HG03025 (cell line): Measurements from ENCODE around the gene BAZ2B.
"Not testable (repeated sequence)": the region's sequence is repeated elsewhere in the genome, so short reads cannot be mapped to it uniquely, and the experiment has no call there.

Experiments
- ATAC-seq: cut with Tn5 transposase; IDR thresholded peaks from one replicate; pipeline ENCODE4 v1.9.1; 2021; ENCODE audit warnings: mild to moderate bottlenecking, moderate library complexity; ENCODE audit not compliant: unreplicated experiment, low FRiP score

Gene BAZ2B

GRCh38 chr2:159441182-159441581, 175.2 kb downstream of the BAZ2B start:
- ATAC-seq, result no peak

GRCh38 chr2:159439421-159439820, 176.9 kb downstream of the BAZ2B start:
- ATAC-seq, result no peak

GRCh38 chr2:159438720-159439353, 177.5 kb downstream of the BAZ2B start:
- ATAC-seq, result no peak

GRCh38 chr2:159438284-159438683, 178.1 kb downstream of the BAZ2B start:
- no peak for ATAC-seq

- no peak for ATAC-seq
Observed at GRCh38 chr2:159432610-159433009, 183.7 kb downstream of the BAZ2B start.

GRCh38 chr2:159427048-159427447, 189.3 kb downstream of the BAZ2B start:
- ATAC-seq, result no peak

- ATAC-seq, result no peak
Observed at GRCh38 chr2:159419403-159419802, 196.9 kb downstream of the BAZ2B start.

- ATAC-seq, result no peak
Observed at GRCh38 chr2:159411460-159411859, 204.9 kb downstream of the BAZ2B start.

GRCh38 chr2:159410276-159410675, 206.1 kb downstream of the BAZ2B start:
- ATAC-seq, result no peak

GRCh38 chr2:159409116-159409800, 207.1 kb downstream of the BAZ2B start:
- ATAC-seq, result no peak

GRCh38 chr2:159402790-159403189, 213.6 kb downstream of the BAZ2B start:
- no peak for ATAC-seq

GRCh38 chr2:159402160-159402559, 214.2 kb downstream of the BAZ2B start:
- not testable (repeated sequence) for ATAC-seq

GRCh38 chr2:159399716-159400415, 216.5 kb downstream of the BAZ2B start:
- ATAC-seq, result no peak

- ATAC-seq, result no peak
Observed at GRCh38 chr2:159396799-159397198, 219.5 kb downstream of the BAZ2B start.

- no peak for ATAC-seq
Observed at GRCh38 chr2:159382447-159383028, 233.8 kb downstream of the BAZ2B start.

GRCh38 chr2:159381574-159381973, 234.8 kb downstream of the BAZ2B start:
- ATAC-seq, result no peak

- no peak for ATAC-seq
Observed at GRCh38 chr2:159380685-159381239, 235.6 kb downstream of the BAZ2B start.

GRCh38 chr2:159379181-159379580, 237.2 kb downstream of the BAZ2B start:
- ATAC-seq, result no peak

- ATAC-seq, result no peak
Observed at GRCh38 chr2:159375241-159375640, 241.1 kb downstream of the BAZ2B start.

- ATAC-seq, result no peak
Observed at GRCh38 chr2:159371506-159371905, 244.8 kb downstream of the BAZ2B start.

GRCh38 chr2:159366538-159366937, 249.8 kb downstream of the BAZ2B start:
- no peak for ATAC-seq
